Stimulated activated CD8-positive, alpha-beta memory T cell treated with anti-CD3 and anti-CD28 coated beads, Interleukin-2, amount 100 ng/mL, for 48 hours (primary cell): ENCODE results near the gene ACADL.

Experiments
- DNase-seq, 2 donors: peaks; one replicate each; pipeline ENCODE4 v3.0.0-alpha.2; 2020; ENCODE audit warnings: low read depth in 2 of 2

The ACADL gene

GRCh38 chr2:210224941-210225672, at the start of gene ACADL:
ACADL (minus strand) TSS chr2:210225447; CDS start chr2:210225263, 184 bp downstream.
- peak in 1 of 2 donors; percentile 7 for DNase-seq

DNA sequence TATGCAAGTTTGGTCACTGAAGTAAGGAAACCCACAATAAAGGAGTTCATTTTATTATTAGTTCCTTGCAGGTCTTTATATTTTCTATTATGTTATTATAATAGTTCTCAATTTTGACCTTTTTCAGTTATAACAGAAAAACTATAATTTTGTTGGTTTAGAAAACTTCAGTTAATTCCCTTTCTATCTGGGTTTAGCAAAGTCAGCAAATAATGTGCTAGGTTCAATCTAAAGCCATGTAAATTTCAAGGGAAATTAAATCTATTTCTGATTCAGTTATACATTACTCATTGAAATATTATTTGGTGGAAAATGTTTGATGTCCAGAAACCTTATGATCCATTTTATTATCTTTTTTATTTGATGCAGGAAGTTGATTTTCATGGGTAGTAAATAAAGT, 46.1 kb upstream of the ACADL start:
- no peak for DNase-seq

GRCh38 chr2:210269148-210269547, 43.9 kb upstream of the ACADL start:
- DNase-seq = no peak

GRCh38 chr2:210268281-210268680, 43.0 kb upstream of the ACADL start:
- DNase-seq = no peak

GRCh38 chr2:210267698-210268097, 42.5 kb upstream of the ACADL start:
- DNase-seq = no peak

DNA sequence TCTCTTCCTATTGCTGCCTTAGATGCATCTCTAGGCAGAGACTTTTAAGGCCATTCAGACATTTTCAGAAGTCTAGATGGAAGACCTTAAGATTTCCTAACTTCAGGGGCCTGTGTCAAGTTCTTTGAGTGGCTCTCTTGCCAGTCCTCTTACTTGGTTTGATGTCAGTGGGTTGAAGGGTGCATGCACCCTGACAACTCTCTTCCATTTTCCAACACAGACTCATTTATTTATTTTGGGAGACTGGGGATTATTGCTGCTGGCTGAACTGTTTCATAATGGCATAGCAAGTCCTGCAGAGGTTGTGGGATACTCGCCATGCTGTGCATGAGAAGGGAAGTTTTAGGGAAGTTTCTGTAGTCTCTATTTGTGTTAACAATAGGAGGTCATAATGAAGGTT, 39.0 kb upstream of the ACADL start:
- DNase-seq = no peak

GRCh38 chr2:210263841-210264240, 38.6 kb upstream of the ACADL start:
- DNase-seq = no peak

DNA sequence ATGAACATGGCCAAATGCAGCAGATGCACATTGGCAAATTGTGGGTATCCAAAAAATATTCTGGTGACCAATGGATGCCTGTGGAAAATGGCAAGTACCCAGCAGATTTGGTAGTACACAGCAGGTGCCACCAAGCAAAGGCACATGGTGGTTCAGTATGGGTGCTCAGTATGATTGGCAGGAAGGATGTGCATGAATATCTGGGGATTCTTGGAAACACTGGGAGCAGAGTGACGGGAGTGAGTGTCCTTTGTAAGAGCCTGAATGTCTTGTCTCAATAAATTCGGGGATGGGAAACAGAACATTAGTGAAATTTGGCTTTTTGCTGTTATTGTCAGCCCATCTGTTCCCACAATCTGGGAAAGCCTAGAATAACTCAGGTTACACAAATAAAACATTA, 36.8 kb upstream of the ACADL start:
- DNase-seq = no peak

GRCh38 chr2:210259687-210260086, 34.4 kb upstream of the ACADL start:
- DNase-seq = no peak

DNA sequence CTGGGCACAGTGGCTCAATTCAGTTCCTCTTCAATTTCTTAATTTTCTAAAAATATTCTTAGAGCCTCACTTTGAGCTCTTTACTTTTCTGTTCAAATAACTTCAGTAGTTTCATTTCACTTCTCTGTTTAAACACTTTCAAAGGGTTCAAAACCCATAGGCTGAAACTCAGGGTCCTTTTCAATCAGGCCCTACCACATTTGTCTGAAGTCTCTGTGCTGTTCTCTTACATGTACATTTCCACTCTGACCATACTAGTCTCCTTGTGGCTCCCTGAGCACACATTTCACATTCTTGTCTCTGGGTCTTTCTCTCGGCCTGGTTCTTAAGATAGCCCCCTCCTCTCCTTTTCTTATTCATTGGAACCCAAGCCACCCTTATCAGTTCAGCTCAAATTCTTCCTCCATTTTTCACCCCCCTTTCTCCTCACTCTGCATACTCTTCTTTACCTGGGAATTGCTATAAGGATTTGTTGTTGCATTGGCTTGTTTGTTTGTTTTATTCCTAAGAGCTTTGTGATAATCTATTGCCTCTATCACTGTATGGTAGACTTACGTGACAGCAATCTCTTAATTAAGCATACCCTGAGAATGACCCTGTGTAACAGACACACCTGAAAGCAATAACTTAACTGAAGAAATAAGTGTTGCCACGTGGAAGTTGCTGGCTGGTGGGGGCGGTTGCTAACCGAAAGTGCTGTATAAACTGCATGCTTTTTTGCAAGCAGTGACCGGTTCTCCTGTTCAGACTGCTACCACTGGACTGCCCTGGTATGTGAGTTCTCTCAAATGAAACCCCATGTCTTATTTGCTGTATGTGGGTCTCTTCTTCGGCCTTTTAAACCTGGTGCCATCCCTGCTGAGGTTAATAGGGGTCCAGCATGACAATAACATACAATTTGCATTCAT, 27.7 kb upstream of the ACADL start:
- DNase-seq = no peak

- DNase-seq = no peak
These were observed 25.4 kb upstream of the ACADL start for GRCh38 chr2:210250622-210251021.

DNA sequence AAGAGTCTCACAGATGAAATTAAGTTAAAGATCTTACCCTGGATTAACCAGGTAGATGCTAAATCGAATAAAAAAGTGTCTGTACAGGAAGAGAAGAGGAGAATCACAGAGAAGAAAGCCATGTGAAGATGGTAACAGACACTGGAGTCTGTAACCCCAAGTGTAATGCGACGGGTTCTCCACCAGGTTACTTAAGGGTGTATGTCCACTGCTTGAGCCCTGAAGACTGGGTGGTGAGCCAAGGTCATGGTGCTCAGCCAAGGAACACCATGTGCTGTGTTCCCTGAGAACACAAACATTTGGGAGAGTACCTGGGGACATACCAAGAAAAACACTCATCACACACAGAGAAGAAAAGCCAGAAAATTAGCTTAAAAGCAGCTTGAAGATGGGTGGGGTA, 8.2 kb upstream of the ACADL start:
- no peak for DNase-seq

- no peak for DNase-seq
These were observed 5.7 kb upstream of the ACADL start for GRCh38 chr2:210230984-210231383.

DNA sequence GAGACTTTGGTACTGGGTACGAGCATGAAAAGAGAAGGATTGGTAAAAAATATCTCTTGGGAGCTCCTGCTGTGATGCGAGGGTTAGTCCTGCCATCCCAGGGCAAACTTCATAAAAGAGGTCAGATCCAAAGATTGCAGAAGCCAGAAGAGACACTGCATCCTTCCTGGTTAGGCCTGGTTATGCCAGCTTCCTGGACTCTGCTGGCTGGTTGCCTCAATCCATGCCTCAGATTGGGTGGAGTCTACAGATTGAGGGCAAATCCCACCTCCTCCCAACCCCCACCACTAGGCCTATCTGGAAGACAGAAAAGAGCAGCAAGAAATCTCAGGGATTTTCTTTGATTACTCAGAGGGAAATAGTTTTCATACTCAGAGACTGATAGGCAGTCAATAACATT, 5.3 kb upstream of the ACADL start:
- DNase-seq = no peak

DNA sequence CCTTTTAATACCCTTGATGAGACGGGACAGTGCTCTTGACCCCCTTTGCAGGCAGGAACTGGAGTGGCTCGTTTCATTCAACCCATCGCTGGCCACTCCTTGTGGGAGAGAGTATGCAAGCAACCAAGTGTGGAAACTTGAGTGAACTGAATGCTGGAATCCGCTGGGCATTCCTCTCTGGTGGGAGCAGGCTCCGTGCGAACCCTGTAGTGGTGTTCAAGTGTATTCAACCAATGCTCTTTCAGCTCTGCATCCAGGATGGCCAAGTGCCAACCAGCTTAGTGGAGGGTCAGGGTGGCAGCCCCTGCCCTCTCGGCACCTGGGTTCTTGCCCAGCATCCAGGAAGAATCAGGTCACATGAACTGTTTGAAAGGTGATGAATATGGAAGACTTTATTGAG, 3.3 kb upstream of the ACADL start:
- no peak for DNase-seq

- DNase-seq = no peak
These were observed 2.2 kb upstream of the ACADL start for GRCh38 chr2:210227290-210228088.

- no peak for DNase-seq
These were observed 976 bp upstream of the ACADL start for GRCh38 chr2:210226223-210226622.

GRCh38 chr2:210224591-210224940, 681 bp downstream of the ACADL start:
- DNase-seq = no peak

DNA sequence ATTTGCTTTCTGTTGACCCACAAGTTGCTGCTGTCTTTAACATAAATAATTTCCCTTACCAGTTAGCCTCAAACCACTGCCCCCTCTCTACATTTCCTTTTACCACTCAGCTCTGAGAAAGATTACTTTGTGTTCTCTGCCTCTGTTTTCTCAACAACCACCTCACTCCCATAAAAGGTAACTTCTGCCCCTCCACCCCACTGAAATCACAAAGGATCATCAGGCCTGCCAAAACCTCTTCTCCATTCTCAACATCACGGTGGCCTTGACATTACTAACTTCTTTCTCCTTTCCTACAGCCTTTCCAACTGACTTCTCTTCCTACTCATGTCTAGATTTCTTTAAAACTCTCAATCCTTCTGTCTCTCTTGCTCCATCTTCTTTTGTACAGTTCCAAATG, 10.1 kb downstream of the ACADL start:
- DNase-seq = no peak

GRCh38 chr2:210210185-210210584, 15.1 kb downstream of the ACADL start:
- DNase-seq = no peak

GRCh38 chr2:210207929-210208328, 17.3 kb downstream of the ACADL start:
- no peak for DNase-seq

GRCh38 chr2:210203558-210203957, 21.7 kb downstream of the ACADL start:
- no peak for DNase-seq
